ENCODE measurements around the gene SLIT3.

The SLIT3 gene

GRCh38 chr5:168694289-168694688 lies 606.6 kb downstream of the SLIT3 start:
- no peak overlapping the region for H3K27ac ChIP-seq (ENCODE audit: low read length)
- no peaks in the 10 kb centered on the region for H3K4me1 ChIP-seq (ENCODE audit: low read length)
- H3K4me3 ChIP-seq (ENCODE audit: low read length) = no peak overlapping the region
- no peak for TF ChIP-seq EZH2phosphoT487 (IDR thresholded peaks at IDR 0.05; ENCODE audit: low read depth)
- TF ChIP-seq, protein P1, sequence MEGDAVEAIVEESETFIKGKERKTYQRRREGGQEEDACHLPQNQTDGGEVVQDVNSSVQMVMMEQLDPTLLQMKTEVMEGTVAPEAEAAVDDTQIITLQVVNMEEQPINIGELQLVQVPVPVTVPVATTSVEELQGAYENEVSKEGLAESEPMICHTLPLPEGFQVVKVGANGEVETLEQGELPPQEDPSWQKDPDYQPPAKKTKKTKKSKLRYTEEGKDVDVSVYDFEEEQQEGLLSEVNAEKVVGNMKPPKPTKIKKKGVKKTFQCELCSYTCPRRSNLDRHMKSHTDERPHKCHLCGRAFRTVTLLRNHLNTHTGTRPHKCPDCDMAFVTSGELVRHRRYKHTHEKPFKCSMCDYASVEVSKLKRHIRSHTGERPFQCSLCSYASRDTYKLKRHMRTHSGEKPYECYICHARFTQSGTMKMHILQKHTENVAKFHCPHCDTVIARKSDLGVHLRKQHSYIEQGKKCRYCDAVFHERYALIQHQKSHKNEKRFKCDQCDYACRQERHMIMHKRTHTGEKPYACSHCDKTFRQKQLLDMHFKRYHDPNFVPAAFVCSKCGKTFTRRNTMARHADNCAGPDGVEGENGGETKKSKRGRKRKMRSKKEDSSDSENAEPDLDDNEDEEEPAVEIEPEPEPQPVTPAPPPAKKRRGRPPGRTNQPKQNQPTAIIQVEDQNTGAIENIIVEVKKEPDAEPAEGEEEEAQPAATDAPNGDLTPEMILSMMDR (IDR thresholded peaks at IDR 0.05; ENCODE audit: low read depth, low read length) = no peak
- H2AFZ ChIP-seq (ENCODE audit: low read depth, low read length) = no peak overlapping the region
- no peak overlapping the region for H3K9ac ChIP-seq (ENCODE audit: low read length)
- no peak overlapping the region for H3K4me2 ChIP-seq (ENCODE audit: low read length)
- H3K9me3 ChIP-seq (ENCODE audit: insufficient read depth, low read length) = no peaks in the 10 kb centered on the region
- H3K27me3 ChIP-seq (ENCODE audit: low read depth, low read length) = peaks cover 68% of the 10 kb centered on the region
- no peaks in the 10 kb centered on the region for H3K36me3 ChIP-seq (replicated peaks; ENCODE audit: low read depth, low read length)
- no peaks in the 10 kb centered on the region for H4K20me1 ChIP-seq (ENCODE audit: insufficient read depth, low read length)
- H3K79me2 ChIP-seq (ENCODE audit: low read length) = no peaks in the 10 kb centered on the region

DNA sequence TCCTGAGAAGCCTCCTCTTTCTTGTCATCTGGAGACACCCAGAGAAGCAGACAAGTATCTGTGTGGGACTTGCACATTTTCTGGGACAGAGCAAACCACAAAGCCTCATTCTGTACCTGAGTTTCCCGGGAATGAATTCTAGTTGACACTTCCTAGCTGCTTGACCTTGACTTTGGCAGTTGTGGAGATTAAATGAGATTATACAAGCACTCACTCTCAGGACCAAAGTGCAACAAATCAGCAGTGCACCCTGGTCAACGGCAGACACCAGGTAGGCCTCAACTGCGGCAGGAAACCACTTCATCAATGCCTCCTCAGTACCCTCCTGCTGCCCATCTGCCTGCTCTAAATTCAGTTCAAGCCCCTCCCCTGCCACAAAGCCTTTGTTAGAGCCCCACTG lies 607.1 kb downstream of the SLIT3 start:
- H3K9me3 ChIP-seq (ENCODE audit: insufficient read depth, low read length) = no peaks in the 10 kb centered on the region
- no peaks in the 10 kb centered on the region for H3K79me2 ChIP-seq (ENCODE audit: low read length)
- no peaks in the 10 kb centered on the region for H4K20me1 ChIP-seq (ENCODE audit: insufficient read depth, low read length)
- no peak overlapping the region for H3K4me3 ChIP-seq (ENCODE audit: low read length)
- no peak overlapping the region for H2AFZ ChIP-seq (ENCODE audit: low read depth, low read length)
- no peaks in the 10 kb centered on the region for H3K4me1 ChIP-seq (ENCODE audit: low read length)
- no peak for TF ChIP-seq EZH2phosphoT487 (IDR thresholded peaks at IDR 0.05; ENCODE audit: low read depth)
- TF ChIP-seq, protein P1 (IDR thresholded peaks at IDR 0.05; ENCODE audit: low read depth, low read length) = no peak
- H3K27ac ChIP-seq (ENCODE audit: low read length) = no peak overlapping the region
- H3K9ac ChIP-seq (ENCODE audit: low read length) = no peak overlapping the region
- H3K27me3 ChIP-seq (ENCODE audit: low read depth, low read length) = peaks cover 70% of the 10 kb centered on the region
- H3K36me3 ChIP-seq (replicated peaks; ENCODE audit: low read depth, low read length) = no peaks in the 10 kb centered on the region
- H3K4me2 ChIP-seq (ENCODE audit: low read length) = no peak overlapping the region

DNA sequence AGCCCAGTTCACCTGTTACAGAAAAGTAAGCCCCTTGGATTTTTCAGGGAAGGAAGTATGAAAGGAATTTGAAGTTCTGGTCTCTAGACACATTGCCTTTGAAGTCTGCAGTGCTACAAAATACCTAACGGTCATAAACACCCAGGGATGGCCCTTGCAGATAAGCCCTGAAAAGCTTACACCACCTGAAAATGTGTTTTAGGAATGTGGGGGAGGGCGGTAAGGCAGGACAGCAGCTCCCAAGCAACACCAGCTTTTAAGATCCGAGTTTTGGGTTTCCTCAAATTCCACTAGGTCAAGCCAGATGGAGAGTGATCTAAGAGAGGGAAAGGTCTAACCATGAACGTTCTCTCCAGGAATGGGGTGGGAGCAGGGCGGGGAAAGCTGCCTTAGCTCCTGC lies 607.6 kb downstream of the SLIT3 start:
- Histone ChIP-seq H3K9me3 (ENCODE audit: insufficient read depth, low read length) (no peaks in the 10 kb centered on the region), H3K27me3 (ENCODE audit: low read depth, low read length) (peaks cover 65% of the 10 kb centered on the region), H3K9ac (ENCODE audit: low read length) (no peak overlapping the region), H3K27ac (ENCODE audit: low read length) (no peak overlapping the region), H3K36me3 (replicated peaks; ENCODE audit: low read depth, low read length) (no peaks in the 10 kb centered on the region), H3K4me2 (ENCODE audit: low read length) (no peak overlapping the region), H2AFZ (ENCODE audit: low read depth, low read length) (no peak overlapping the region), H3K4me3 (ENCODE audit: low read length) (no peak overlapping the region), H4K20me1 (ENCODE audit: insufficient read depth, low read length) (no peaks in the 10 kb centered on the region), H3K4me1 (ENCODE audit: low read length) (no peaks in the 10 kb centered on the region), H3K79me2 (ENCODE audit: low read length) (no peaks in the 10 kb centered on the region)
- TF ChIP-seq, protein P1 (IDR thresholded peaks at IDR 0.05; ENCODE audit: low read depth, low read length) = no peak
- no peak for TF ChIP-seq EZH2phosphoT487 (IDR thresholded peaks at IDR 0.05; ENCODE audit: low read depth)

- no peak overlapping the region for H2AFZ ChIP-seq (ENCODE audit: low read depth, low read length)
- no peaks in the 10 kb centered on the region for H3K36me3 ChIP-seq (replicated peaks; ENCODE audit: low read depth, low read length)
- H3K79me2 ChIP-seq (ENCODE audit: low read length) = no peaks in the 10 kb centered on the region
- H3K4me2 ChIP-seq (ENCODE audit: low read length) = no peak overlapping the region
- H3K9ac ChIP-seq (ENCODE audit: low read length) = no peak overlapping the region
- H3K4me3 ChIP-seq (ENCODE audit: low read length) = no peak overlapping the region
- no peaks in the 10 kb centered on the region for H3K4me1 ChIP-seq (ENCODE audit: low read length)
- H3K27me3 ChIP-seq (ENCODE audit: low read depth, low read length) = peaks cover 57% of the 10 kb centered on the region
- TF ChIP-seq EZH2phosphoT487 (IDR thresholded peaks at IDR 0.05; ENCODE audit: low read depth) = no peak
- TF ChIP-seq, protein P1 (IDR thresholded peaks at IDR 0.05; ENCODE audit: low read depth, low read length) = no peak
- no peak overlapping the region for H3K27ac ChIP-seq (ENCODE audit: low read length)
- H3K9me3 ChIP-seq (ENCODE audit: insufficient read depth, low read length) = no peaks in the 10 kb centered on the region
- no peaks in the 10 kb centered on the region for H4K20me1 ChIP-seq (ENCODE audit: insufficient read depth, low read length)
These were observed 609.0 kb downstream of the SLIT3 start for GRCh38 chr5:168691891-168692290.
